Mesendoderm (in vitro differentiated cells): ENCODE measurements around the gene OR2V1. TPM values are rescaled to one million over a fixed set of nuclear protein-coding genes. Genes with fewer than 3 reads are reported as not detected.
"Not testable (repeated sequence)": the region's sequence is repeated elsewhere in the genome, so short reads cannot be mapped to it uniquely, and the experiment has no call there.

Experiments used
- DNase-seq: peaks from one replicate; pipeline ENCODE4 v3.0.0; 2013
- H2AK5ac ChIP-seq: 2 replicates; pipeline ENCODE4 v1.6.1; 2013; ENCODE audit warnings: low read length, inconsistent platforms
- H2BK120ac ChIP-seq: 2 replicates; pipeline ENCODE4 v1.6.1; 2013; ENCODE audit warnings: low read depth, mild to moderate bottlenecking, low read length, moderate library complexity, mixed read lengths
- H2BK15ac ChIP-seq: replicated peaks from 2 replicates; pipeline ENCODE4 v1.6.1; 2013; ENCODE audit warnings: low read depth, mild to moderate bottlenecking, moderate library complexity
- H2BK5ac ChIP-seq: 2 replicates; pipeline ENCODE4 v1.6.1; 2013; ENCODE audit warnings: low read length, inconsistent platforms
- H3K18ac ChIP-seq: 2 replicates; pipeline ENCODE4 v1.6.1; 2013; ENCODE audit warnings: mild to moderate bottlenecking, low read length, mixed read lengths
- H3K23ac ChIP-seq: one replicate; pipeline ENCODE4 v1.6.1; 2013; ENCODE audit warnings: low read length
- H3K27ac ChIP-seq: 2 replicates; pipeline ENCODE4 v1.5.1; 2013; ENCODE audit warnings: low read depth, mild to moderate bottlenecking, inconsistent platforms, low read length, moderate library complexity
- H3K27me3 ChIP-seq: 2 replicates; pipeline ENCODE4 v1.6.1; 2013; ENCODE audit warnings: low read length, control low read depth, mild to moderate bottlenecking, inconsistent platforms; ENCODE audit not compliant: insufficient read depth, poor library complexity
- H3K36me3 ChIP-seq: 2 replicates; pipeline ENCODE4 v1.6.1; 2013; ENCODE audit warnings: low read length, inconsistent platforms; ENCODE audit not compliant: control insufficient read depth, insufficient read depth
- H3K4ac ChIP-seq: one replicate; pipeline ENCODE4 v1.6.1; 2013; ENCODE audit warnings: low read depth, mild to moderate bottlenecking, low read length, moderate library complexity
- H3K4me1 ChIP-seq: 2 replicates; pipeline ENCODE4 v1.6.1; 2013; ENCODE audit warnings: low read depth, low read length, inconsistent platforms; ENCODE audit not compliant: control insufficient read depth
- H3K4me2 ChIP-seq: 2 replicates; pipeline ENCODE4 v1.6.1; 2013; ENCODE audit warnings: low read length
- H3K4me3 ChIP-seq: 2 replicates; pipeline ENCODE4 v1.5.1; 2013; ENCODE audit warnings: mild to moderate bottlenecking, low read length
- H3K56ac ChIP-seq: one replicate; pipeline ENCODE4 v1.6.1; 2013; ENCODE audit warnings: low read length
- H3K79me1 ChIP-seq: 2 replicates; pipeline ENCODE4 v1.6.1; 2013; ENCODE audit warnings: low read length, inconsistent platforms
- H3K79me2 ChIP-seq: 2 replicates; pipeline ENCODE4 v1.6.1; 2013; ENCODE audit warnings: mild to moderate bottlenecking, low read length; ENCODE audit not compliant: control insufficient read depth, insufficient read depth
- H3K9ac ChIP-seq: 2 replicates; pipeline ENCODE4 v1.6.1; 2013; ENCODE audit warnings: low read length, inconsistent platforms
- H4K5ac ChIP-seq: one replicate; pipeline ENCODE4 v1.6.1; 2013; ENCODE audit warnings: low read length
- H4K8ac ChIP-seq: one replicate; pipeline ENCODE4 v1.6.1; 2013; ENCODE audit warnings: low read depth, mild to moderate bottlenecking, control low read depth, low read length, moderate library complexity
- WGBS: extraction: QIAGEN DNeasy Blood & Tissue Kit; methylation state at CpG from one replicate; pipeline ENCODE4 v1.1.7; 2013; ENCODE audit warnings: low lambda C conversion rate, missing lambda C conversion rate; ENCODE audit not compliant: insufficient coverage; ENCODE audit errors: extremely low coverage; 5-methylcytosine and 5-hydroxymethylcytosine counted together
- polyA plus RNA-seq, 2 experiments: library from polyadenylated mRNA; stranded (reverse); fragments of 200-250 nt; gene quantifications; one replicate each; pipeline ENCODE4 v1.2.3, GENCODE V29; 2013

Gene OR2V1, protein sequence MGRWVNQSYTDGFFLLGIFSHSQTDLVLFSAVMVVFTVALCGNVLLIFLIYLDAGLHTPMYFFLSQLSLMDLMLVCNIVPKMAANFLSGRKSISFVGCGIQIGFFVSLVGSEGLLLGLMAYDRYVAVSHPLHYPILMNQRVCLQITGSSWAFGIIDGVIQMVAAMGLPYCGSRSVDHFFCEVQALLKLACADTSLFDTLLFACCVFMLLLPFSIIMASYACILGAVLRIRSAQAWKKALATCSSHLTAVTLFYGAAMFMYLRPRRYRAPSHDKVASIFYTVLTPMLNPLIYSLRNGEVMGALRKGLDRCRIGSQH
- polyA plus RNA-seq (2013, experiment 1 of 2): not detected
- polyA plus RNA-seq (2013, experiment 2 of 2): not detected

- H3K4me3 ChIP-seq: no peak within 1 kb of the TSS
- no peak within 1 kb of the TSS for H3K18ac ChIP-seq
- H3K9ac ChIP-seq: no peak within 1 kb of the TSS
- no peak within 1 kb of the TSS for H4K5ac ChIP-seq
- H3K4me1 ChIP-seq: no peaks in the 10 kb centered on the region
- H4K8ac ChIP-seq: no peak within 1 kb of the TSS
- H3K23ac ChIP-seq: no peak within 1 kb of the TSS
- no peak within 1 kb of the TSS for H3K27ac ChIP-seq
- H2BK15ac ChIP-seq: no peak within 1 kb of the TSS
- H3K79me1 ChIP-seq: no peaks in the 10 kb centered on the region
- no peak within 1 kb of the TSS for H3K4ac ChIP-seq
- no peaks in the 10 kb centered on the region for H3K79me2 ChIP-seq
- DNase-seq: no peak
- no peak within 1 kb of the TSS for H3K4me2 ChIP-seq
- H3K27me3 ChIP-seq: no peaks in the 10 kb centered on the region
- no peaks in the 10 kb centered on the region for H3K36me3 ChIP-seq
- H2BK120ac ChIP-seq: no peak within 1 kb of the TSS
- no peak within 1 kb of the TSS for H2AK5ac ChIP-seq
- H3K56ac ChIP-seq: no peak within 1 kb of the TSS
- H2BK5ac ChIP-seq: no peak within 1 kb of the TSS
- WGBS: no CpG with 5 or more reads among the region's 14 CpGs
Observed at GRCh38 chr5:181130832-181131496, at the start of gene OR2V1. Gene OR2V1 (minus strand): TSS chr5:181131169. CDS start chr5:181125304, 5,865 bp downstream.

DNA sequence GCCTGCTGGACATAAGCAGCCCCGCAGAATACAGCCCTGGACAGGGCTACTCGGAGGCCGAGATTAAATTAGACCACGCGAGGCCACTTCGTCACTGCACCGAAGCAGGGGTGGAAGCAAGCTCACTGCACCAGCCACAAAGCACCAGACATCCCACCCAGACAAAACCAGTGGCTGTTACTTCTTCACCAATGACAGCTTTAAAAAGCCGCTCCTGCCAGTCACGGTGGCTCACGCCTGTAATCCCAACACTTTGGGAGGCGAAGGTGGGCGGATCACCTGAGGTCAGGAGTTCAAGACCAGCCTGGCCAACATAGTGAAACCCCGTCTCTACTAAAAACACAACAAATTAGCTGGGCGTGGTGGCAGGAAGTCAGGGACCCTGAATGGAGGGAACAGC is 46.6 kb upstream of the OR2V1 start:
- WGBS: no CpG with 5 or more reads among the region's 14 CpGs
- not testable (repeated sequence) for H4K8ac ChIP-seq, H2BK120ac ChIP-seq, H3K36me3 ChIP-seq, H3K4me1 ChIP-seq, DNase-seq, H3K18ac ChIP-seq, H2BK15ac ChIP-seq, H4K5ac ChIP-seq, H3K23ac ChIP-seq, H3K4me3 ChIP-seq, H3K56ac ChIP-seq, H3K79me1 ChIP-seq, H3K4me2 ChIP-seq, H3K27ac ChIP-seq, H3K27me3 ChIP-seq, H3K9ac ChIP-seq, H3K4ac ChIP-seq, H3K79me2 ChIP-seq, H2AK5ac ChIP-seq, H2BK5ac ChIP-seq

- no peak overlapping the region for H2BK15ac ChIP-seq
- H3K36me3 ChIP-seq: no peaks in the 10 kb centered on the region
- no peak overlapping the region for H2BK120ac ChIP-seq
- H3K9ac ChIP-seq: no peak overlapping the region
- no peak overlapping the region for H2AK5ac ChIP-seq
- no peaks in the 10 kb centered on the region for H3K4me1 ChIP-seq
- no peak overlapping the region for H3K27ac ChIP-seq
- no peaks in the 10 kb centered on the region for H3K27me3 ChIP-seq
- no peak overlapping the region for H3K23ac ChIP-seq
- H2BK5ac ChIP-seq: no peak overlapping the region
- H3K79me2 ChIP-seq: no peaks in the 10 kb centered on the region
- no CpG with 5 or more reads among the region's 3 CpGs for WGBS
- H3K56ac ChIP-seq: no peak overlapping the region
- DNase-seq: no peak
- no peak overlapping the region for H3K18ac ChIP-seq
- H3K4me3 ChIP-seq: no peak overlapping the region
- no peak overlapping the region for H3K4ac ChIP-seq
- H4K5ac ChIP-seq: no peak overlapping the region
- H3K4me2 ChIP-seq: no peak overlapping the region
- H4K8ac ChIP-seq: no peak overlapping the region
- no peaks in the 10 kb centered on the region for H3K79me1 ChIP-seq
Observed at GRCh38 chr5:181176254-181176952, 45.4 kb upstream of the OR2V1 start.

DNA sequence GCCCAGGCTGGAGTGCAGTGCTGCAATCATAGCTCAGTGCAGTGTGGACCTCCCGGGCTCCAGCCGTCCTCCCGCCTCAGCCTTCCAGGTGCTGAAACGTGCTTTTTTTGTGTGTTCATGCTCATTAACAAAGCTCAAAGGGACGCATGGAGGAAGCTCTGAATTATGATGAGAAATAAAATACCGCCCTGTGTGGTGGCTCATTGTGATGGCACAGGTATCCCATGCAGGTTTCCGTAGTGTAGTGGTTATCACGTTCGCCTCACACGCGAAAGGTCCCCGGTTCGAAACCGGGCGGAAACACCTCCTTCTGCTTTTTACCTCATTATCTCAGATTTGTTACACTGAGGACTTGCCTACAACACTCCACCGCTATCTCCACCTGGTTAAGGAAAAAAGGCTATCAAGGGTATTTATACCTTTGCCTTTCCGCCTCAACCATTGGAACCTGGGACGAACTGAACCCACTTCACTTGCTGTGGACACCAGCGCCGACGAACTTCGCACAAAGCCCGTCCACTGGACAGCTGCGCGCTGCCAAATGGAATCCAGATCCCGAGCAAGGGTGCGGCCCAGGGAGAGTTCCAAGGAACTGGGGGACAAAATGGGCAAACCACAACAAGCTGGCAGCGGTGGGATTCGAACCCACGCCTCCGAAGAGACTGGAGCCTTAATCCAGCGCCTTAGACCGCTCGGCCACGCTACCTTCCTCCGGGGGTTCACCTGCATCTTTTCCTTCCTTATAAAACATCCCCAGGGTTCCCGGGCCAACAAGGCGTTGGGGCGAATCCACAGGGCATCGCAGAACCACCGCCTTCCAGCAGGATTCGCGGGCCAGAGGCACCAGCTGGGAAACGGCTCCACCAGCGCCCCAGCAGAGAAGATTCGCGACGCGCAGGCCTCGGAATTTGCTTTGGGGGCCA is 42.7 kb upstream of the OR2V1 start:
- H2BK5ac ChIP-seq: no peak overlapping the region
- peaks cover 2% of the 10 kb centered on the region for H3K27me3 ChIP-seq
- no peak overlapping the region for H2BK15ac ChIP-seq
- no peaks in the 10 kb centered on the region for H3K36me3 ChIP-seq
- peak overlapping the region; percentile 68 for H3K56ac ChIP-seq
- no peak overlapping the region for H3K4ac ChIP-seq
- H3K23ac ChIP-seq: no peak overlapping the region
- DNase-seq: peak; percentile 100
- WGBS: no CpG with 5 or more reads among the region's 50 CpGs
- H4K5ac ChIP-seq: no peak overlapping the region
- H3K79me2 ChIP-seq: no peaks in the 10 kb centered on the region
- H3K9ac ChIP-seq: peak overlapping the region; percentile 51
- H3K4me3 ChIP-seq: peak overlapping the region; percentile 25
- no peak overlapping the region for H3K27ac ChIP-seq
- H3K4me1 ChIP-seq: no peaks in the 10 kb centered on the region
- no peak overlapping the region for H3K18ac ChIP-seq
- H3K4me2 ChIP-seq: peak overlapping the region; percentile 57
- H4K8ac ChIP-seq: no peak overlapping the region
- no peak overlapping the region for H2BK120ac ChIP-seq
- no peak overlapping the region for H2AK5ac ChIP-seq
- no peaks in the 10 kb centered on the region for H3K79me1 ChIP-seq

DNA sequence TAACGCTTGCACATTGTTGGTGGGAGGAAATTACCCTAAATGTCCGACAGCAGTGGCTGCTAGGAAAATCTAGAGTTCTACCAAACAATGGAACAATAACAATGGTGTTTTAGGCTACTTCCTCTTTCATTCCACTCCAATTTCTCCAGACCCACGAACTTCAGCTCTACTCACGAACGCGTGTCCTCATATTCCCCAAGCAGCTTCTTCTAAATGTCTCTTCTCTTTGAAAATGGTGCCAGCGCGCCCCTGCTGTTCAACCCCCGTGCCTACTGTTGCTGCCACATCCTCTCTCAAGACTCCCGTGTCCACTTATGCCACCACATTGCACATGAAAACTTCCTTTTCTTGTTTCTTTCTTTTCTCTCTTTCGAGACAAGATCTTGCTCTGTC is 42.1 kb upstream of the OR2V1 start:
- no peak overlapping the region for H2BK5ac ChIP-seq
- H3K4me1 ChIP-seq: no peaks in the 10 kb centered on the region
- no peaks in the 10 kb centered on the region for H3K79me1 ChIP-seq
- peaks cover 2% of the 10 kb centered on the region for H3K27me3 ChIP-seq
- H3K79me2 ChIP-seq: no peaks in the 10 kb centered on the region
- H3K4ac ChIP-seq: no peak overlapping the region
- no peak overlapping the region for H4K8ac ChIP-seq
- H2BK15ac ChIP-seq: no peak overlapping the region
- H2BK120ac ChIP-seq: no peak overlapping the region
- H3K23ac ChIP-seq: no peak overlapping the region
- no peak for DNase-seq
- H4K5ac ChIP-seq: no peak overlapping the region
- peak overlapping the region; percentile 68 for H3K56ac ChIP-seq
- no peak overlapping the region for H2AK5ac ChIP-seq
- peak overlapping the region; percentile 51 for H3K9ac ChIP-seq
- no peak overlapping the region for H3K27ac ChIP-seq
- H3K4me3 ChIP-seq: peak overlapping the region; percentile 15
- no CpG with 5 or more reads among the region's 11 CpGs for WGBS
- no peaks in the 10 kb centered on the region for H3K36me3 ChIP-seq
- H3K18ac ChIP-seq: no peak overlapping the region
- H3K4me2 ChIP-seq: peak overlapping the region; percentile 57
